HG03175 (cell line): ENCODE measurements around the gene CCDC78.

Source experiments
- ATAC-seq: cut with Tn5 transposase; IDR thresholded peaks from one replicate; pipeline ENCODE4 v1.9.1; 2021; ENCODE audit warnings: mild to moderate bottlenecking, moderate library complexity; ENCODE audit not compliant: unreplicated experiment

Gene CCDC78

GRCh38 chr16:740459-740763, 14.2 kb upstream of the CCDC78 start:
- peak; percentile 14 for ATAC-seq

- ATAC-seq = no peak
Measured at GRCh38 chr16:739560-740458, 13.6 kb upstream of the CCDC78 start.

- ATAC-seq = no peak
Measured at GRCh38 chr16:736936-737481, 10.8 kb upstream of the CCDC78 start.

GRCh38 chr16:735982-736453, 9.8 kb upstream of the CCDC78 start:
- ATAC-seq = no peak

GRCh38 chr16:734981-735881, 9.0 kb upstream of the CCDC78 start:
- ATAC-seq = no peak

GRCh38 chr16:734208-734980, 8.2 kb upstream of the CCDC78 start:
- no peak for ATAC-seq

GRCh38 chr16:733382-734207, 7.4 kb upstream of the CCDC78 start:
- no peak for ATAC-seq

GRCh38 chr16:732936-733335, 6.7 kb upstream of the CCDC78 start:
- ATAC-seq = no peak

GRCh38 chr16:732332-732731, 6.1 kb upstream of the CCDC78 start:
- no peak for ATAC-seq

- ATAC-seq = no peak
Measured at GRCh38 chr16:730666-731509, 4.6 kb upstream of the CCDC78 start.

- ATAC-seq = no peak
Measured at GRCh38 chr16:729768-730665, 3.8 kb upstream of the CCDC78 start.

GRCh38 chr16:728890-729744, 2.9 kb upstream of the CCDC78 start:
- no peak for ATAC-seq

- peak; percentile 40 for ATAC-seq
Measured at GRCh38 chr16:728131-728889, 2.1 kb upstream of the CCDC78 start.

GRCh38 chr16:727291-727977, 1.2 kb upstream of the CCDC78 start:
- ATAC-seq = peak; percentile 10

GRCh38 chr16:726188-726437, 130 bp downstream of the CCDC78 start:
- no peak for ATAC-seq
